Liver (tissue), 9 donors: ENCODE data around the gene VGLL2. TPM values are rescaled to one million over a fixed set of nuclear protein-coding genes. Genes with fewer than 3 reads are reported as not detected.

Experiments used
- DNase-seq: peaks from one replicate; pipeline ENCODE4 v3.0.0-alpha.2; 2017; ENCODE audit warnings: low spot score
- H3K27ac ChIP-seq, 2 donors: one replicate each; pipeline ENCODE4 v1.7.0; 2013; ENCODE audit warnings: inconsistent platforms in 2 of 2, low read length in 2 of 2, control low read depth in 1 of 2, low read depth in 1 of 2, mild to moderate bottlenecking in 1 of 2
- H3K27me3 ChIP-seq, 4 donors: one replicate each; pipeline versions ENCODE4 v1.6.1 to v1.7.0; 2013; ENCODE audit warnings: low read length in 3 of 4, inconsistent platforms in 1 of 4, mild to moderate bottlenecking in 1 of 4, moderate library complexity in 1 of 4; ENCODE audit not compliant: control insufficient read depth in 4 of 4, insufficient read depth in 4 of 4
- H3K36me3 ChIP-seq, 4 donors: one replicate each; pipeline versions ENCODE4 v1.6.1 to v1.7.0; 2013; ENCODE audit warnings: low read length in 3 of 4, mild to moderate bottlenecking in 3 of 4, low read depth in 1 of 4, moderate library complexity in 1 of 4; ENCODE audit not compliant: control insufficient read depth in 4 of 4, insufficient read depth in 3 of 4
- H3K4me1 ChIP-seq, 4 donors: one replicate each; pipeline versions ENCODE4 v1.6.1 to v1.7.0; 2013; ENCODE audit warnings: low read length in 3 of 4, mild to moderate bottlenecking in 3 of 4, moderate library complexity in 1 of 4; ENCODE audit not compliant: control insufficient read depth in 4 of 4, insufficient read depth in 4 of 4
- H3K4me3 ChIP-seq, 3 donors: one replicate each; pipeline versions ENCODE4 v1.6.1 to v1.7.0; 2013; ENCODE audit warnings: low read length in 3 of 3, control low read depth in 1 of 3, low read depth in 1 of 3, mild to moderate bottlenecking in 1 of 3
- H3K9ac ChIP-seq, 2 donors: one replicate each; pipeline ENCODE4 v1.7.0; 2013; ENCODE audit warnings: low read length in 2 of 2, mild to moderate bottlenecking in 2 of 2, moderate library complexity in 2 of 2, control low read depth in 1 of 2, low read depth in 1 of 2
- H3K9me3 ChIP-seq, 4 donors: one replicate each; pipeline versions ENCODE4 v1.6.1 to v1.7.0; 2013; ENCODE audit warnings: low read length in 3 of 4; ENCODE audit not compliant: control insufficient read depth in 4 of 4
- ATF3 ChIP-seq: IDR thresholded peaks from 2 replicates; pipeline ENCODE4 v1.6.1; 2016; ENCODE audit warnings: antibody characterized with exemption
- EGR1 ChIP-seq, 2 donors: IDR thresholded peaks; 2 replicates each; pipeline ENCODE4 v1.6.1; 2016 to 2018; ENCODE audit warnings: antibody characterized with exemption in 2 of 2, low read depth in 2 of 2
- FOXA1 ChIP-seq: IDR thresholded peaks from 2 replicates; pipeline ENCODE4 v1.6.1; 2016; ENCODE audit warnings: antibody characterized with exemption
- FOXA2 ChIP-seq: IDR thresholded peaks from 2 replicates; pipeline ENCODE4 v1.6.1; 2016; ENCODE audit warnings: antibody characterized with exemption
- GABPA ChIP-seq, 2 donors: IDR thresholded peaks in 1 of 2; conservative IDR thresholded peaks in 1 of 2; 2 replicates each; pipeline ENCODE4 v1.6.1; 2016; ENCODE audit warnings: antibody characterized with exemption in 2 of 2, mild to moderate bottlenecking in 1 of 2, moderate library complexity in 1 of 2
- HNF4A ChIP-seq, 2 donors: conservative IDR thresholded peaks; 2 replicates each; pipeline ENCODE4 v1.6.1; 2016; ENCODE audit warnings: antibody characterized with exemption in 2 of 2, mild to moderate bottlenecking in 2 of 2
- HNF4G ChIP-seq: IDR thresholded peaks from 2 replicates; pipeline ENCODE4 v1.6.1; 2016; ENCODE audit warnings: antibody characterized with exemption
- JUND ChIP-seq, 2 donors: IDR thresholded peaks; 2 replicates each; pipeline ENCODE4 v1.6.1; 2016; ENCODE audit warnings: antibody characterized with exemption in 2 of 2
- NR2F2 ChIP-seq: IDR thresholded peaks from 2 replicates; pipeline ENCODE4 v1.6.1; 2016; ENCODE audit warnings: antibody characterized with exemption
- RAD21 ChIP-seq, 2 donors: IDR thresholded peaks; 2 replicates each; pipeline ENCODE4 v1.6.1; 2016; ENCODE audit warnings: antibody characterized with exemption in 2 of 2, mild to moderate bottlenecking in 2 of 2
- RXRA ChIP-seq, 2 donors: IDR thresholded peaks; 2 replicates each; pipeline ENCODE4 v1.6.1; 2017 to 2018; ENCODE audit warnings: antibody characterized with exemption in 2 of 2, mild to moderate bottlenecking in 1 of 2
- SP1 ChIP-seq: IDR thresholded peaks from 2 replicates; pipeline ENCODE4 v1.6.1; 2018; ENCODE audit warnings: antibody characterized with exemption, mild to moderate bottlenecking
- TAF1 ChIP-seq: conservative IDR thresholded peaks from 2 replicates; pipeline ENCODE4 v1.6.1; 2016; ENCODE audit warnings: antibody characterized with exemption, mild to moderate bottlenecking
- YY1 ChIP-seq: IDR thresholded peaks from 2 replicates; pipeline ENCODE4 v1.6.1; 2016; ENCODE audit warnings: antibody characterized with exemption, mild to moderate bottlenecking
- WGBS: extraction: QIAGEN DNeasy Blood & Tissue Kit; methylation state at CpG from one replicate; pipeline ENCODE4 v1.1.7; 2013; 5-methylcytosine and 5-hydroxymethylcytosine counted together
- polyA plus RNA-seq, 2 donors: library from polyadenylated mRNA; stranded (reverse) in 1 of 2; unstranded in 1 of 2; fragments of 200-250 nt in 1 of 2; fragments of >200 nt in 1 of 2; fragmentation: Nextera tagmentation in 1 of 2; extraction: Ambion mirVana in 1 of 2; gene quantifications; one replicate each; pipeline versions ENCODE4 v1.2.1 to v1.2.3, GENCODE V29; 2013 to 2015
- total RNA-seq, 2 donors: library from RNA; depleted of rRNA; stranded (reverse); fragments of >200 nt; gene quantifications; one replicate each; pipeline ENCODE4 v1.2.3, GENCODE V29; 2014
- TF ChIP-seq, protein P1 (sequence below): fragments of 150-350 bp; IDR thresholded peaks from 2 replicates; pipeline ENCODE4 v1.5.1; 2017; ENCODE audit warnings: improper control_type of control experiment, low read depth, low read length; ENCODE audit not compliant: missing input control
- TF ChIP-seq, protein P2 (sequence below): IDR thresholded peaks from 2 replicates; pipeline ENCODE4 v1.6.1; 2016; ENCODE audit warnings: antibody characterized with exemption
- TF ChIP-seq, protein P3 (sequence below): IDR thresholded peaks from 2 replicates; pipeline ENCODE4 v1.6.1; 2016; ENCODE audit warnings: antibody characterized with exemption
- TF ChIP-seq, protein P4 (sequence below): IDR thresholded peaks from 2 replicates; pipeline ENCODE4 v1.6.1; 2016; ENCODE audit warnings: antibody characterized with exemption, mild to moderate bottlenecking
- donor health status: healthy.
- donor health status: healthy.
- donor health status: healthy.
- donor health status: healthy.
- donor health status: healthy.

The VGLL2 gene
- total and polyA plus RNA-seq, 4 donors = not detected

GRCh38 chr6:117268924-117269323 lies 3.6 kb downstream of the VGLL2 start:
- Histone ChIP-seq H3K4me3 (no peak overlapping the region), H3K36me3 (no peaks in the 10 kb centered on the region), H3K27me3 (peaks cover 14 to 21% (median 17%) of the 10 kb centered on the region in 4 donors), H3K9me3 (no peaks in the 10 kb centered on the region), H3K4me1 (peaks cover 13 to 34% (median 30%) of the 10 kb centered on the region in 4 donors), H3K9ac (no peak overlapping the region), H3K27ac (no peak overlapping the region)
- TF ChIP-seq NR2F2 (no peak), HNF4A (conservative IDR thresholded peaks at IDR 0.05) (no peak), RAD21 (IDR thresholded peaks at IDR 0.05) (no peak), HNF4G (no peak), EGR1 (IDR thresholded peaks at IDR 0.05; ENCODE audit: low read depth in 2 of 2) (no peak), YY1 (no peak), FOXA2 (no peak), JUND (IDR thresholded peaks at IDR 0.05) (no peak), RXRA (IDR thresholded peaks at IDR 0.05) (no peak), SP1 (no peak), ATF3 (no peak), TAF1 (no peak), FOXA1 (no peak), GABPA (IDR thresholded peaks at IDR 0.05 in 1 of 2, conservative IDR thresholded peaks at IDR 0.05 in 1 of 2) (no peak)
- TF ChIP-seq, protein P1, sequence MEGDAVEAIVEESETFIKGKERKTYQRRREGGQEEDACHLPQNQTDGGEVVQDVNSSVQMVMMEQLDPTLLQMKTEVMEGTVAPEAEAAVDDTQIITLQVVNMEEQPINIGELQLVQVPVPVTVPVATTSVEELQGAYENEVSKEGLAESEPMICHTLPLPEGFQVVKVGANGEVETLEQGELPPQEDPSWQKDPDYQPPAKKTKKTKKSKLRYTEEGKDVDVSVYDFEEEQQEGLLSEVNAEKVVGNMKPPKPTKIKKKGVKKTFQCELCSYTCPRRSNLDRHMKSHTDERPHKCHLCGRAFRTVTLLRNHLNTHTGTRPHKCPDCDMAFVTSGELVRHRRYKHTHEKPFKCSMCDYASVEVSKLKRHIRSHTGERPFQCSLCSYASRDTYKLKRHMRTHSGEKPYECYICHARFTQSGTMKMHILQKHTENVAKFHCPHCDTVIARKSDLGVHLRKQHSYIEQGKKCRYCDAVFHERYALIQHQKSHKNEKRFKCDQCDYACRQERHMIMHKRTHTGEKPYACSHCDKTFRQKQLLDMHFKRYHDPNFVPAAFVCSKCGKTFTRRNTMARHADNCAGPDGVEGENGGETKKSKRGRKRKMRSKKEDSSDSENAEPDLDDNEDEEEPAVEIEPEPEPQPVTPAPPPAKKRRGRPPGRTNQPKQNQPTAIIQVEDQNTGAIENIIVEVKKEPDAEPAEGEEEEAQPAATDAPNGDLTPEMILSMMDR = no peak
- TF ChIP-seq, protein P2, sequence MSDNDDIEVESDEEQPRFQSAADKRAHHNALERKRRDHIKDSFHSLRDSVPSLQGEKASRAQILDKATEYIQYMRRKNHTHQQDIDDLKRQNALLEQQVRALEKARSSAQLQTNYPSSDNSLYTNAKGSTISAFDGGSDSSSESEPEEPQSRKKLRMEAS = no peak
- TF ChIP-seq, protein P3, sequence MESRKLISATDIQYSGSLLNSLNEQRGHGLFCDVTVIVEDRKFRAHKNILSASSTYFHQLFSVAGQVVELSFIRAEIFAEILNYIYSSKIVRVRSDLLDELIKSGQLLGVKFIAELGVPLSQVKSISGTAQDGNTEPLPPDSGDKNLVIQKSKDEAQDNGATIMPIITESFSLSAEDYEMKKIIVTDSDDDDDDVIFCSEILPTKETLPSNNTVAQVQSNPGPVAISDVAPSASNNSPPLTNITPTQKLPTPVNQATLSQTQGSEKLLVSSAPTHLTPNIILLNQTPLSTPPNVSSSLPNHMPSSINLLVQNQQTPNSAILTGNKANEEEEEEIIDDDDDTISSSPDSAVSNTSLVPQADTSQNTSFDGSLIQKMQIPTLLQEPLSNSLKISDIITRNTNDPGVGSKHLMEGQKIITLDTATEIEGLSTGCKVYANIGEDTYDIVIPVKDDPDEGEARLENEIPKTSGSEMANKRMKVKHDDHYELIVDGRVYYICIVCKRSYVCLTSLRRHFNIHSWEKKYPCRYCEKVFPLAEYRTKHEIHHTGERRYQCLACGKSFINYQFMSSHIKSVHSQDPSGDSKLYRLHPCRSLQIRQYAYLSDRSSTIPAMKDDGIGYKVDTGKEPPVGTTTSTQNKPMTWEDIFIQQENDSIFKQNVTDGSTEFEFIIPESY = no peak
- TF ChIP-seq, protein P4, sequence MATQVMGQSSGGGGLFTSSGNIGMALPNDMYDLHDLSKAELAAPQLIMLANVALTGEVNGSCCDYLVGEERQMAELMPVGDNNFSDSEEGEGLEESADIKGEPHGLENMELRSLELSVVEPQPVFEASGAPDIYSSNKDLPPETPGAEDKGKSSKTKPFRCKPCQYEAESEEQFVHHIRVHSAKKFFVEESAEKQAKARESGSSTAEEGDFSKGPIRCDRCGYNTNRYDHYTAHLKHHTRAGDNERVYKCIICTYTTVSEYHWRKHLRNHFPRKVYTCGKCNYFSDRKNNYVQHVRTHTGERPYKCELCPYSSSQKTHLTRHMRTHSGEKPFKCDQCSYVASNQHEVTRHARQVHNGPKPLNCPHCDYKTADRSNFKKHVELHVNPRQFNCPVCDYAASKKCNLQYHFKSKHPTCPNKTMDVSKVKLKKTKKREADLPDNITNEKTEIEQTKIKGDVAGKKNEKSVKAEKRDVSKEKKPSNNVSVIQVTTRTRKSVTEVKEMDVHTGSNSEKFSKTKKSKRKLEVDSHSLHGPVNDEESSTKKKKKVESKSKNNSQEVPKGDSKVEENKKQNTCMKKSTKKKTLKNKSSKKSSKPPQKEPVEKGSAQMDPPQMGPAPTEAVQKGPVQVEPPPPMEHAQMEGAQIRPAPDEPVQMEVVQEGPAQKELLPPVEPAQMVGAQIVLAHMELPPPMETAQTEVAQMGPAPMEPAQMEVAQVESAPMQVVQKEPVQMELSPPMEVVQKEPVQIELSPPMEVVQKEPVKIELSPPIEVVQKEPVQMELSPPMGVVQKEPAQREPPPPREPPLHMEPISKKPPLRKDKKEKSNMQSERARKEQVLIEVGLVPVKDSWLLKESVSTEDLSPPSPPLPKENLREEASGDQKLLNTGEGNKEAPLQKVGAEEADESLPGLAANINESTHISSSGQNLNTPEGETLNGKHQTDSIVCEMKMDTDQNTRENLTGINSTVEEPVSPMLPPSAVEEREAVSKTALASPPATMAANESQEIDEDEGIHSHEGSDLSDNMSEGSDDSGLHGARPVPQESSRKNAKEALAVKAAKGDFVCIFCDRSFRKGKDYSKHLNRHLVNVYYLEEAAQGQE = no peak
- WGBS = 10% methylated on average over 1 of the region's 1 CpG
- DNase-seq = no peak
